ENCODE data around the gene CARF. TPM values are rescaled to one million over a fixed set of nuclear protein-coding genes. Genes with fewer than 3 reads are reported as not detected.

CARF gene
- polyA plus RNA-seq, 3 donors, result 1.1 to 4.6 (median 2.8) TPM

DNA sequence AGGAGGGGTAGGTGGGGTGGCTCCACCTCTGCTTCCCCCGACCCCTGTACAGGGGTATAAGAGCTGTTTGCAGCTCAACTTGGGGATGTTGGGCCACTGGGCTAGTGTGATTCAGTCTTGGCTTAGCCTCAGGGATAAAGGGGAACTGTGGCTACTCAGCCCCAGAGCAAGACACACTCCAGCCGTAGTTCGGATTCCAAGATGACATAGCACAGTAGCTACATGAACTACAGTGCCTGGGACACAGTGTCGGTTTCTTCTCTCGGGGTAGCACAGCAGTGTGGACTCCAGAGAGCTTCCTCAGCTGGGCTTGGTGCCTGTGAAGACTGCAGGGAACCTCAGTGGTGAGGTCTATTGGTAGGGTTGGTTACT is 21.1 kb downstream of the CARF start:
- intact Hi-C loops (cut with micrococcal nuclease), result no loop called here
- Histone ChIP-seq H3K4me1 (ENCODE audit: control insufficient read depth in 1 of 2, insufficient read depth in 2 of 2, low read length in 2 of 2) (no peaks in the 10 kb centered on the region), H3K9ac (ENCODE audit: insufficient read depth, low read length, poor library complexity, severe bottlenecking) (no peak overlapping the region), H3K27ac (ENCODE audit: low read depth in 1 of 2, low read length in 2 of 2) (no peak overlapping the region), H4K20me1 (ENCODE audit: insufficient read depth, low read length) (no peaks in the 10 kb centered on the region), H2AFZ (ENCODE audit: insufficient read depth, low read depth, low read length, poor library complexity, severe bottlenecking) (no peak overlapping the region), H3K27me3 (ENCODE audit: control insufficient read depth in 2 of 2, insufficient read depth in 2 of 2, low read length in 2 of 2) (no peaks in the 10 kb centered on the region), H3K79me2 (ENCODE audit: insufficient read depth, low read length) (no peaks in the 10 kb centered on the region), H3K4me2 (replicated peaks; ENCODE audit: extremely low read depth, low read length, poor library complexity, severe bottlenecking) (no peak overlapping the region), H3K4me3 (replicated peaks in 1 of 3; ENCODE audit: low read depth in 2 of 3, low read length in 3 of 3) (no peak overlapping the region), H3K9me3 (replicated peaks in 1 of 2; ENCODE audit: control insufficient read depth in 1 of 2, insufficient read depth in 1 of 2, low read length in 2 of 2) (peaks cover 0 to 5% of the 10 kb centered on the region in 2 donors), H3K36me3 (replicated peaks in 1 of 2; ENCODE audit: control insufficient read depth in 1 of 2, insufficient read depth in 2 of 2, low read length in 2 of 2) (peaks cover 0 to 7% of the 10 kb centered on the region in 2 donors)
- Mint-ChIP-seq H3K4me1 (peaks cover 2% of the 10 kb centered on the region), H3K9me3 (peaks cover 0 to 9% (median 5%) of the 10 kb centered on the region in 7 donors), H3K36me3 (peaks cover 25 to 44% of the 10 kb centered on the region in 2 donors), H3K27me3 (ENCODE audit: low read depth in 3 of 3) (no peaks in the 10 kb centered on the region), H3K4me3 (no peak overlapping the region), H3K27ac (no peak overlapping the region)
- WGBS (ENCODE audit: insufficient coverage), result 86% methylated on average over 5 of the region's 5 CpGs
- DNase-seq, result no peak
- TF ChIP-seq, protein P1, sequence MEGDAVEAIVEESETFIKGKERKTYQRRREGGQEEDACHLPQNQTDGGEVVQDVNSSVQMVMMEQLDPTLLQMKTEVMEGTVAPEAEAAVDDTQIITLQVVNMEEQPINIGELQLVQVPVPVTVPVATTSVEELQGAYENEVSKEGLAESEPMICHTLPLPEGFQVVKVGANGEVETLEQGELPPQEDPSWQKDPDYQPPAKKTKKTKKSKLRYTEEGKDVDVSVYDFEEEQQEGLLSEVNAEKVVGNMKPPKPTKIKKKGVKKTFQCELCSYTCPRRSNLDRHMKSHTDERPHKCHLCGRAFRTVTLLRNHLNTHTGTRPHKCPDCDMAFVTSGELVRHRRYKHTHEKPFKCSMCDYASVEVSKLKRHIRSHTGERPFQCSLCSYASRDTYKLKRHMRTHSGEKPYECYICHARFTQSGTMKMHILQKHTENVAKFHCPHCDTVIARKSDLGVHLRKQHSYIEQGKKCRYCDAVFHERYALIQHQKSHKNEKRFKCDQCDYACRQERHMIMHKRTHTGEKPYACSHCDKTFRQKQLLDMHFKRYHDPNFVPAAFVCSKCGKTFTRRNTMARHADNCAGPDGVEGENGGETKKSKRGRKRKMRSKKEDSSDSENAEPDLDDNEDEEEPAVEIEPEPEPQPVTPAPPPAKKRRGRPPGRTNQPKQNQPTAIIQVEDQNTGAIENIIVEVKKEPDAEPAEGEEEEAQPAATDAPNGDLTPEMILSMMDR (IDR thresholded peaks at IDR 0.05), result no peak

DNA sequence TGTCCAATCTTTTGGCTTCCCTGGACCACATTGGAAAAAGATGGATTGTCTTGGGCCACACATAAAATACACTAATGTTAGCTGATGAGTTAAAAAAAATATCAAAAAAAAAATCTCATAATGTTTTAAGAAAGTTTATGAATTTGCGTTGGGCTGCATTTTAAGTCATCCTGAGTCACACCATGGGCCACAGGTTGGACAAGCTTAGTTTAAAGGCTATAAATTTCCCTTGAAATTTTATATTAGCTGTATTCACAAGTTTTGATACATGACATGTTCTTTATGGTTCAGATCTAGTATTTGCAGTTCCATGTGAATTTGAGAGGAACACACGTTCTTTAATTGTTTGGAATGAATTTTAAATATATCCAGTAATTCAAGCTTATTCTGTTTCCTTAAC is 21.9 kb downstream of the CARF start:
- TF ChIP-seq, protein P1 (IDR thresholded peaks at IDR 0.05), result no peak

More for the DNA sequence above, 21.9 kb downstream of the CARF start:
- no peak for DNase-seq
- H3K79me2 ChIP-seq (ENCODE audit: insufficient read depth, low read length), result no peaks in the 10 kb centered on the region
- WGBS (ENCODE audit: insufficient coverage), result no CpG with 5 or more reads among the region's 2 CpGs
- H3K4me2 ChIP-seq (replicated peaks; ENCODE audit: extremely low read depth, low read length, poor library complexity, severe bottlenecking), result no peak overlapping the region
- no peaks in the 10 kb centered on the region for H3K27me3 Mint-ChIP-seq (ENCODE audit: low read depth in 3 of 3)
- H3K4me3 ChIP-seq (replicated peaks in 1 of 3; ENCODE audit: low read depth in 2 of 3, low read length in 3 of 3), result no peak overlapping the region
- peaks cover 0 to 7% of the 10 kb centered on the region in 2 donors for H3K36me3 ChIP-seq (replicated peaks in 1 of 2; ENCODE audit: control insufficient read depth in 1 of 2, insufficient read depth in 2 of 2, low read length in 2 of 2)
- no peaks in the 10 kb centered on the region for H3K4me1 ChIP-seq (ENCODE audit: control insufficient read depth in 1 of 2, insufficient read depth in 2 of 2, low read length in 2 of 2)
- H3K9ac ChIP-seq (ENCODE audit: insufficient read depth, low read length, poor library complexity, severe bottlenecking), result no peak overlapping the region
- H3K36me3 Mint-ChIP-seq, result peaks cover 27 to 45% of the 10 kb centered on the region in 2 donors
- peaks cover 0 to 9% (median 5%) of the 10 kb centered on the region in 7 donors for H3K9me3 Mint-ChIP-seq
- no peak overlapping the region for H2AFZ ChIP-seq (ENCODE audit: insufficient read depth, low read depth, low read length, poor library complexity, severe bottlenecking)
- H4K20me1 ChIP-seq (ENCODE audit: insufficient read depth, low read length), result no peaks in the 10 kb centered on the region
- no peak overlapping the region for H3K27ac ChIP-seq (ENCODE audit: low read depth in 1 of 2, low read length in 2 of 2)
- no peak overlapping the region for H3K4me3 Mint-ChIP-seq
- no peak overlapping the region for H3K27ac Mint-ChIP-seq
- no peaks in the 10 kb centered on the region for H3K27me3 ChIP-seq (ENCODE audit: control insufficient read depth in 2 of 2, insufficient read depth in 2 of 2, low read length in 2 of 2)
- peaks cover 0 to 5% of the 10 kb centered on the region in 2 donors for H3K9me3 ChIP-seq (replicated peaks in 1 of 2; ENCODE audit: control insufficient read depth in 1 of 2, insufficient read depth in 1 of 2, low read length in 2 of 2)
- peaks cover 2% of the 10 kb centered on the region for H3K4me1 Mint-ChIP-seq
- intact Hi-C loops (cut with micrococcal nuclease), result no loop called here

All from CD14-positive monocyte (primary cell).